IPS-15b (cell line): ENCODE data around the gene ESYT2.

Experiments
- H3K27me3 ChIP-seq: one replicate; pipeline ENCODE4 v1.6.1; 2013; ENCODE audit warnings: low read length; ENCODE audit not compliant: control insufficient read depth, insufficient read depth
- H3K36me3 ChIP-seq: one replicate; pipeline ENCODE4 v1.6.1; 2013; ENCODE audit warnings: low read length; ENCODE audit not compliant: control insufficient read depth, insufficient read depth
- H3K4me1 ChIP-seq: one replicate; pipeline ENCODE4 v1.6.1; 2013; ENCODE audit warnings: mild to moderate bottlenecking, low read length; ENCODE audit not compliant: control insufficient read depth, insufficient read depth
- H3K4me3 ChIP-seq: one replicate; pipeline ENCODE4 v1.5.1; 2013; ENCODE audit warnings: low read depth, low read length
- H3K9ac ChIP-seq: one replicate; pipeline ENCODE4 v1.6.1; 2013; ENCODE audit warnings: low read depth, mild to moderate bottlenecking, low read length
- H3K9me3 ChIP-seq: one replicate; pipeline ENCODE4 v1.6.1; 2013; ENCODE audit warnings: mild to moderate bottlenecking, low read length; ENCODE audit not compliant: control insufficient read depth, insufficient read depth

Gene ESYT2

GRCh38 chr7:158731761-158732160 is 97.5 kb downstream of the ESYT2 start:
- peaks cover 4% of the 10 kb centered on the region for H3K36me3 ChIP-seq
- peaks cover 4% of the 10 kb centered on the region for H3K4me1 ChIP-seq
- H3K4me3 ChIP-seq: no peak overlapping the region
- H3K27me3 ChIP-seq: no peaks in the 10 kb centered on the region
- H3K9ac ChIP-seq: no peak overlapping the region
- H3K9me3 ChIP-seq: no peaks in the 10 kb centered on the region

GRCh38 chr7:158730383-158731346 is 98.6 kb downstream of the ESYT2 start:
- H3K9me3 ChIP-seq: no peaks in the 10 kb centered on the region
- H3K4me1 ChIP-seq: peaks cover 4% of the 10 kb centered on the region
- H3K4me3 ChIP-seq: no peak overlapping the region
- no peaks in the 10 kb centered on the region for H3K27me3 ChIP-seq
- no peak overlapping the region for H3K9ac ChIP-seq
- peaks cover 4% of the 10 kb centered on the region for H3K36me3 ChIP-seq

- Histone ChIP-seq H3K4me1 (peaks cover 4% of the 10 kb centered on the region), H3K9me3 (no peaks in the 10 kb centered on the region), H3K27me3 (no peaks in the 10 kb centered on the region), H3K36me3 (peaks cover 4% of the 10 kb centered on the region), H3K9ac (no peak overlapping the region), H3K4me3 (no peak overlapping the region)
Observed at GRCh38 chr7:158729646-158730382, 99.5 kb downstream of the ESYT2 start.

- H3K4me1 ChIP-seq: peaks cover 4% of the 10 kb centered on the region
- H3K36me3 ChIP-seq: peaks cover 2% of the 10 kb centered on the region
- no peaks in the 10 kb centered on the region for H3K27me3 ChIP-seq
- no peak overlapping the region for H3K9ac ChIP-seq
- no peak overlapping the region for H3K4me3 ChIP-seq
- H3K9me3 ChIP-seq: no peaks in the 10 kb centered on the region
Observed at GRCh38 chr7:158728911-158729645, 100.2 kb downstream of the ESYT2 start.

GRCh38 chr7:158727690-158728089 is 101.6 kb downstream of the ESYT2 start:
- no peaks in the 10 kb centered on the region for H3K9me3 ChIP-seq

GRCh38 chr7:158726277-158726807 is 103.0 kb downstream of the ESYT2 start:
- H3K9me3 ChIP-seq: no peaks in the 10 kb centered on the region
- H3K36me3 ChIP-seq: no peaks in the 10 kb centered on the region
- no peaks in the 10 kb centered on the region for H3K27me3 ChIP-seq
- H3K4me3 ChIP-seq: no peak overlapping the region
- H3K9ac ChIP-seq: no peak overlapping the region
- no peaks in the 10 kb centered on the region for H3K4me1 ChIP-seq

More at GRCh38 chr7:158727690-158728089, 101.6 kb downstream of the ESYT2 start:
- Histone ChIP-seq H3K9ac (no peak overlapping the region), H3K36me3 (no peaks in the 10 kb centered on the region), H3K4me1 (peaks cover 2% of the 10 kb centered on the region), H3K27me3 (no peaks in the 10 kb centered on the region), H3K4me3 (no peak overlapping the region)

GRCh38 chr7:158725506-158725800 is 103.9 kb downstream of the ESYT2 start:
- no peaks in the 10 kb centered on the region for H3K9me3 ChIP-seq
- no peak overlapping the region for H3K9ac ChIP-seq
- H3K36me3 ChIP-seq: no peaks in the 10 kb centered on the region
- no peaks in the 10 kb centered on the region for H3K4me1 ChIP-seq
- no peaks in the 10 kb centered on the region for H3K27me3 ChIP-seq
- H3K4me3 ChIP-seq: no peak overlapping the region

- no peaks in the 10 kb centered on the region for H3K4me1 ChIP-seq
- no peaks in the 10 kb centered on the region for H3K27me3 ChIP-seq
- H3K36me3 ChIP-seq: no peaks in the 10 kb centered on the region
- no peaks in the 10 kb centered on the region for H3K9me3 ChIP-seq
- no peak overlapping the region for H3K4me3 ChIP-seq
- no peak overlapping the region for H3K9ac ChIP-seq
Observed at GRCh38 chr7:158724658-158725505, 104.4 kb downstream of the ESYT2 start.

GRCh38 chr7:158723714-158724385 is 105.5 kb downstream of the ESYT2 start:
- no peaks in the 10 kb centered on the region for H3K9me3 ChIP-seq
- H3K4me3 ChIP-seq: no peak overlapping the region
- no peak overlapping the region for H3K9ac ChIP-seq
- H3K36me3 ChIP-seq: no peaks in the 10 kb centered on the region
- H3K4me1 ChIP-seq: no peaks in the 10 kb centered on the region
- no peaks in the 10 kb centered on the region for H3K27me3 ChIP-seq

GRCh38 chr7:158723266-158723665 is 106.0 kb downstream of the ESYT2 start:
- Histone ChIP-seq H3K27me3 (no peaks in the 10 kb centered on the region), H3K9me3 (no peaks in the 10 kb centered on the region), H3K9ac (no peak overlapping the region), H3K4me1 (no peaks in the 10 kb centered on the region), H3K36me3 (no peaks in the 10 kb centered on the region), H3K4me3 (no peak overlapping the region)
